SK-N-SH (cell line): ENCODE results near the gene ARHGEF28. TPM values are rescaled to one million over a fixed set of nuclear protein-coding genes. Genes with fewer than 3 reads are reported as not detected.

Source experiments
- CTCF ChIA-PET: fragments of 300-600, 350-600 bp; formaldehyde crosslinking; extraction: SDS; loops from one replicate; lab custom pipeline; 2021; lab: Yijun Ruan, JAX
- POLR2A ChIA-PET: fragments of 350-600 bp; sonication (Branson Sonifier 250); formaldehyde crosslinking; extraction: SDS; loops from one replicate; lab custom pipeline; 2020; ENCODE audit warnings: antibody characterized with exemption, inconsistent platforms; lab: Yijun Ruan, JAX
- DNase-seq: peaks from one replicate; pipeline ENCODE4 v3.0.0; 2012
- H2AFZ ChIP-seq: fragments of 200-600 bp; sonication (generic); 2 replicates; pipeline ENCODE4 v1.8.1; 2016; ENCODE audit warnings: antibody characterized with exemption, mild to moderate bottlenecking, low read depth
- H3F3A ChIP-seq: fragments of 200-600 bp; sonication (generic); replicated peaks from 2 replicates; pipeline ENCODE3; 2016; ENCODE audit warnings: antibody characterized with exemption, mild to moderate bottlenecking; ENCODE audit not compliant: insufficient read depth
- H3K27ac ChIP-seq, 2 experiments: fragments of 200-500 bp in 1 of 2; fragments of 200-600 bp in 1 of 2; sonication (Bioruptor generic) in 1 of 2; sonication (generic), shearing (Covaris generic) in 1 of 2; 2 replicates each; pipeline versions ENCODE4 v1.5.1 to v1.6.1; 2014 to 2016; ENCODE audit warnings: low read depth in 2 of 2, inconsistent platforms in 1 of 2, low read length in 1 of 2, mild to moderate bottlenecking in 1 of 2, mixed read lengths in 1 of 2
- H3K27me3 ChIP-seq: fragments of 200-600 bp; sonication (generic), shearing (Covaris generic); 2 replicates; pipeline ENCODE4 v1.6.1; 2016; ENCODE audit warnings: mixed run types; ENCODE audit not compliant: insufficient read depth
- H3K36me3 ChIP-seq, 2 experiments: fragments of 200-500 bp in 1 of 2; fragments of 200-600 bp in 1 of 2; sonication (Bioruptor generic) in 1 of 2; sonication (generic) in 1 of 2; replicated peaks in 1 of 2; 2 replicates each; pipeline versions ENCODE3 to v1.5.1; 2014 to 2016; ENCODE audit warnings: low read length in 1 of 2, mild to moderate bottlenecking in 1 of 2; ENCODE audit not compliant: insufficient read depth in 2 of 2, control insufficient read depth in 1 of 2
- H3K4me1 ChIP-seq, 2 experiments: fragments of 200-500 bp in 1 of 2; fragments of 200-600 bp in 1 of 2; sonication (Bioruptor generic) in 1 of 2; sonication (generic), shearing (Covaris generic) in 1 of 2; 2 replicates each; pipeline versions ENCODE4 v1.5.1 to v1.6.1; 2014 to 2016; ENCODE audit warnings: low read depth in 1 of 2, low read length in 1 of 2, mixed run types in 1 of 2; ENCODE audit not compliant: insufficient read depth in 2 of 2, control insufficient read depth in 1 of 2
- H3K4me2 ChIP-seq: fragments of 200-600 bp; sonication (generic), shearing (Covaris generic); 2 replicates; pipeline ENCODE4 v1.6.1; 2017; ENCODE audit warnings: mixed run types
- H3K4me3 ChIP-seq, 2 experiments: fragments of 200-500 bp in 1 of 2; fragments of 200-600 bp in 1 of 2; sonication (Bioruptor generic) in 1 of 2; sonication (generic), shearing (Covaris generic) in 1 of 2; 2 replicates each; pipeline versions ENCODE4 v1.5.1 to v1.8.1; 2014 to 2016; ENCODE audit warnings: low read depth in 2 of 2, inconsistent platforms in 1 of 2, low read length in 1 of 2, mild to moderate bottlenecking in 1 of 2, mixed read lengths in 1 of 2, moderate library complexity in 1 of 2
- H3K79me2 ChIP-seq: fragments of 200-600 bp; sonication (generic); 2 replicates; pipeline ENCODE4 v1.8.1; 2017; ENCODE audit warnings: mild to moderate bottlenecking; ENCODE audit not compliant: insufficient read depth
- H3K9ac ChIP-seq: fragments of 200-600 bp; sonication (generic); 2 replicates; pipeline ENCODE4 v1.6.1; 2017; ENCODE audit warnings: mixed run types
- H3K9me2 ChIP-seq: fragments of 200-600 bp; sonication (generic); 2 replicates; pipeline ENCODE4 v1.6.1; 2017; ENCODE audit warnings: mixed run types
- H3K9me3 ChIP-seq: fragments of 200-600 bp; sonication (generic); 2 replicates; pipeline ENCODE4 v1.6.1; 2017; ENCODE audit warnings: mixed run types, mild to moderate bottlenecking, moderate library complexity
- H4K20me1 ChIP-seq: fragments of 200-600 bp; sonication (generic); 2 replicates; pipeline ENCODE4 v1.6.1; 2017; ENCODE audit warnings: mild to moderate bottlenecking, mixed run types; ENCODE audit not compliant: insufficient read depth
- ELF1 ChIP-seq: IDR thresholded peaks from 2 replicates; pipeline ENCODE4 v1.4.0; 2012
- EZH2phosphoT487 ChIP-seq: fragments of 200-600 bp; sonication (generic); IDR thresholded peaks from 2 replicates; pipeline ENCODE4 v1.6.1; 2017; ENCODE audit warnings: low read depth, mixed run types, mild to moderate bottlenecking, antibody characterized with exemption, moderate library complexity, borderline replicate concordance
- FOXJ3 ChIP-seq: sonication (generic); formaldehyde crosslinking; IDR thresholded peaks from 2 replicates; pipeline ENCODE4 v1.5.1; 2020; ENCODE audit warnings: mild to moderate bottlenecking, missing genetic modification reagents
- MAX ChIP-seq: IDR thresholded peaks from 2 replicates; pipeline ENCODE4 v1.4.0; 2012; ENCODE audit warnings: low read depth
- MEF2A ChIP-seq: IDR thresholded peaks from 2 replicates; pipeline ENCODE4 v1.4.0; 2012; ENCODE audit warnings: low read depth, borderline replicate concordance
- MXI1 ChIP-seq: IDR thresholded peaks from 2 replicates; pipeline ENCODE4 v1.6.1; 2012; ENCODE audit warnings: mild to moderate bottlenecking, low read depth, low read length, improper control_type of control experiment
- NRF1 ChIP-seq: IDR thresholded peaks from 2 replicates; pipeline ENCODE4 v1.6.1; 2012; ENCODE audit warnings: low read depth, mild to moderate bottlenecking, low read length
- POLR2AphosphoS5 ChIP-seq: IDR thresholded peaks from 2 replicates; pipeline ENCODE4 v1.6.1; 2012; ENCODE audit warnings: low read depth, low read length
- SIN3A ChIP-seq: IDR thresholded peaks from 2 replicates; pipeline ENCODE4 v1.6.1; 2012; ENCODE audit warnings: low read depth, mild to moderate bottlenecking, low read length, moderate library complexity, borderline replicate concordance
- SMC3 ChIP-seq: IDR thresholded peaks from 2 replicates; pipeline ENCODE4 v1.6.1; 2012; ENCODE audit warnings: low read depth, low read length, improper control_type of control experiment
- USF1 ChIP-seq: IDR thresholded peaks from 2 replicates; pipeline ENCODE4 v1.4.0; 2012; ENCODE audit warnings: low read depth, borderline replicate concordance
- USF2 ChIP-seq: fragments of 150-350 bp; IDR thresholded peaks from 2 replicates; pipeline ENCODE4 v1.6.1; 2017; ENCODE audit warnings: antibody characterized with exemption, low read length, low read depth, borderline replicate concordance
- ZBTB33 ChIP-seq: IDR thresholded peaks from 2 replicates; pipeline ENCODE4 v1.4.0; 2012; ENCODE audit warnings: low read depth, borderline replicate concordance
- WGBS: methylation state at CpG from one replicate; pipeline ENCODE4 v1.1.6; 2017; ENCODE audit warnings: low lambda C conversion rate; 5-methylcytosine and 5-hydroxymethylcytosine counted together
- polyA plus RNA-seq, 3 experiments: library from polyadenylated mRNA; depleted of rRNA; stranded (reverse); fragments of >200 nt; gene quantifications; 2 replicates each; pipeline ENCODE4 v1.2.3, GENCODE V29; 2012

Gene ARHGEF28
- polyA plus RNA-seq, 1 of the 3 experiments (the other 2 are of a cell fraction): 4.2 TPM

- DNase-seq: no peak
- H3K4me1 ChIP-seq: peaks cover 6 to 32% of the 10 kb centered on the region in 2 experiments; a peak in 3 of 4 replicates
Observed at GRCh38 chr5:73641811-73642210, 15.8 kb downstream of the ARHGEF28 start.

GRCh38 chr5:73642344-73642743, 16.3 kb downstream of the ARHGEF28 start:
- H4K20me1 ChIP-seq: no peaks in the 10 kb centered on the region
- H3K4me3 ChIP-seq: no peak overlapping the region
- no peaks in the 10 kb centered on the region for H3K9me3 ChIP-seq
- H3K4me2 ChIP-seq: no peak overlapping the region
- 89% methylated on average over 4 of the region's 4 CpGs for WGBS
- H3K36me3 ChIP-seq: no peaks in the 10 kb centered on the region
- CTCF ChIA-PET: interaction anchor here (0.6 to 1.6 kb wide), 2 partner anchors 51 to 116 kb away, joined by 4 read pairs; no protein-coding TSS in a partner anchor
- no peak overlapping the region for H3K9ac ChIP-seq
- H3K27me3 ChIP-seq: no peaks in the 10 kb centered on the region
- TF ChIP-seq POLR2AphosphoS5 (no peak), USF1 (no peak), SMC3 (no peak), SIN3A (no peak), ELF1 (no peak), ZBTB33 (no peak), MXI1 (no peak), NRF1 (no peak), MAX (no peak), EZH2phosphoT487 (no peak)
- TF ChIP-seq, all 33 proteins: peak for 0
- POLR2A ChIA-PET: no interaction called here
- Histone ChIP-seq H3K27ac (no peak overlapping the region), H3K9me2 (no peaks in the 10 kb centered on the region; the same call in 1 of the 2 replicates), H3K79me2 (peaks cover 59% of the 10 kb centered on the region), H3F3A (peaks cover 17% of the 10 kb centered on the region), H3K4me1 (peaks cover 6 to 30% of the 10 kb centered on the region in 2 experiments; a peak in 3 of 4 replicates), H2AFZ (no peak overlapping the region)
- DNase-seq: no peak

More at GRCh38 chr5:73641811-73642210, 15.8 kb downstream of the ARHGEF28 start:
- TF ChIP-seq MXI1 (no peak), FOXJ3 (no peak), USF2 (no peak), MEF2A (no peak)
- TF ChIP-seq, all 33 proteins: peak for 0
- Histone ChIP-seq H2AFZ (no peak overlapping the region), H3K9me3 (no peaks in the 10 kb centered on the region), H3K27me3 (no peaks in the 10 kb centered on the region), H3K4me3 (no peak overlapping the region), H3K4me2 (no peak overlapping the region), H3K79me2 (peaks cover 62% of the 10 kb centered on the region), H3K36me3 (no peaks in the 10 kb centered on the region), H3K9ac (no peak overlapping the region), H3F3A (peaks cover 17% of the 10 kb centered on the region), H3K27ac (no peak overlapping the region), H4K20me1 (no peaks in the 10 kb centered on the region), H3K9me2 (no peaks in the 10 kb centered on the region; the same call in 1 of the 2 replicates)
- 94% methylated on average over 5 of the region's 5 CpGs for WGBS
- CTCF ChIA-PET: interaction anchor here (0.6 to 1.6 kb wide), 2 partner anchors 51 to 116 kb away, joined by 4 read pairs; no protein-coding TSS in a partner anchor
- POLR2A ChIA-PET: no interaction called here
